ENCODE data around the gene PPP1R9A.

Gene PPP1R9A

DNA sequence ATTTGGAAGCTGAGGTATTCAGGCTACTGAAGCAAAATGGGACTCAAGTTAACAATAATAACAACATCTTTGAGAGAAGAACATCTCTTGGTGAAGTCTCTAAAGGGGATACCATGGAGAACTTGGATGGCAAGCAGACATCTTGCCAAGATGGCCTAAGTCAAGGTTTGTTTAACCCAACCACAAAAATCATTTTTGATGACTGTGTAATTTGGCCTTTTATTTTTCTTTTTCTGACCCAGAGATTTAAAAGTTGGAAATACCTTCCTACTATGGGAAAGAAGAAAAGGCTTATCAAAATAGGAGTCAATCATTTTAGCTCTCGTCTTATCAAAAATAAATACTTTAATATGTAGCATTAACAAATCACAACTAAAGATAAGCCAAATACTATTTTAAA, 344.6 kb downstream of the PPP1R9A start:
- no peak overlapping the region for H3K27ac ChIP-seq (ENCODE audit: low read length)
- no peak overlapping the region for H3K4me2 ChIP-seq (ENCODE audit: insufficient read depth, low read length)
- DNase-seq = no peak
- H3K9ac ChIP-seq (ENCODE audit: low read depth, low read length) = no peak overlapping the region
- TF ChIP-seq, protein P1, sequence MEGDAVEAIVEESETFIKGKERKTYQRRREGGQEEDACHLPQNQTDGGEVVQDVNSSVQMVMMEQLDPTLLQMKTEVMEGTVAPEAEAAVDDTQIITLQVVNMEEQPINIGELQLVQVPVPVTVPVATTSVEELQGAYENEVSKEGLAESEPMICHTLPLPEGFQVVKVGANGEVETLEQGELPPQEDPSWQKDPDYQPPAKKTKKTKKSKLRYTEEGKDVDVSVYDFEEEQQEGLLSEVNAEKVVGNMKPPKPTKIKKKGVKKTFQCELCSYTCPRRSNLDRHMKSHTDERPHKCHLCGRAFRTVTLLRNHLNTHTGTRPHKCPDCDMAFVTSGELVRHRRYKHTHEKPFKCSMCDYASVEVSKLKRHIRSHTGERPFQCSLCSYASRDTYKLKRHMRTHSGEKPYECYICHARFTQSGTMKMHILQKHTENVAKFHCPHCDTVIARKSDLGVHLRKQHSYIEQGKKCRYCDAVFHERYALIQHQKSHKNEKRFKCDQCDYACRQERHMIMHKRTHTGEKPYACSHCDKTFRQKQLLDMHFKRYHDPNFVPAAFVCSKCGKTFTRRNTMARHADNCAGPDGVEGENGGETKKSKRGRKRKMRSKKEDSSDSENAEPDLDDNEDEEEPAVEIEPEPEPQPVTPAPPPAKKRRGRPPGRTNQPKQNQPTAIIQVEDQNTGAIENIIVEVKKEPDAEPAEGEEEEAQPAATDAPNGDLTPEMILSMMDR (IDR thresholded peaks at IDR 0.05; ENCODE audit: borderline replicate concordance, extremely low read depth, low read length, poor library complexity, severe bottlenecking) = no peak
- TF ChIP-seq EZH2 (IDR thresholded peaks at IDR 0.05; ENCODE audit: borderline replicate concordance, low read depth, low read length, severe bottlenecking) = no peak
- ATAC-seq (ENCODE audit: insufficient read depth, low read depth) = no peak
- H3K79me2 ChIP-seq (ENCODE audit: insufficient read depth, low read length) = no peaks in the 10 kb centered on the region
- no peaks in the 10 kb centered on the region for H3K4me1 ChIP-seq (ENCODE audit: insufficient read depth, low read length)
- no peaks in the 10 kb centered on the region for H3K27me3 ChIP-seq (ENCODE audit: insufficient read depth, low read length, poor library complexity)
- no peaks in the 10 kb centered on the region for H3K36me3 ChIP-seq (ENCODE audit: insufficient read depth, low read length)
- H2AFZ ChIP-seq (ENCODE audit: low read depth, low read length) = no peak overlapping the region
- H3K4me3 ChIP-seq (ENCODE audit: low read depth in 1 of 2, low read length in 2 of 2) = no peak overlapping the region
- no peaks in the 10 kb centered on the region for H4K20me1 ChIP-seq (ENCODE audit: insufficient read depth, low read length)
- H3K9me3 ChIP-seq (ENCODE audit: insufficient read depth, low read length, severe bottlenecking) = no peaks in the 10 kb centered on the region

DNA sequence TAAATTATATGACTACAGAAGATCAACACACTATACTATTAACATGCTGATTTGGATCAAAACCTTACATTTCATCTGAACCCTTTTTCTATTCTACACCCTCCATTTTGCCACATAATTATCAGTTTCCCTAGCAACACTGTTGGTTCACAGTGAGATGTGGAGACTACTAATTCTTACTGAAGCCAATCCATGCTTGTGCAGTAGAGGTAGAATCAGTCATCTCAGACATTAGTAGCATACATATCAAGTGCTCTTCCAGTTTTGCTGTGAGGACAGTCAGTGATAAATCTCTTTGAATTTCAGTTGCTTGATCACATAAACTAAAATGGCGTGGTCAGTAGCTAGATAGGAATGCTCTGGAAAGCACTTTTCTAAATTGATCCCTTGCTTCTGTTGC, 346.6 kb downstream of the PPP1R9A start:
- H3K27me3 ChIP-seq (ENCODE audit: insufficient read depth, low read length, poor library complexity) = no peaks in the 10 kb centered on the region
- TF ChIP-seq EZH2 (IDR thresholded peaks at IDR 0.05; ENCODE audit: borderline replicate concordance, low read depth, low read length, severe bottlenecking) = no peak
- TF ChIP-seq, protein P1 (IDR thresholded peaks at IDR 0.05; ENCODE audit: borderline replicate concordance, extremely low read depth, low read length, poor library complexity, severe bottlenecking) = no peak
- no peaks in the 10 kb centered on the region for H4K20me1 ChIP-seq (ENCODE audit: insufficient read depth, low read length)
- H3K4me1 ChIP-seq (ENCODE audit: insufficient read depth, low read length) = no peaks in the 10 kb centered on the region
- ATAC-seq (ENCODE audit: insufficient read depth, low read depth) (no peak), DNase-seq (no peak)
- no peak overlapping the region for H3K9ac ChIP-seq (ENCODE audit: low read depth, low read length)
- no peak overlapping the region for H2AFZ ChIP-seq (ENCODE audit: low read depth, low read length)
- no peak overlapping the region for H3K4me3 ChIP-seq (ENCODE audit: low read depth in 1 of 2, low read length in 2 of 2)
- no peak overlapping the region for H3K27ac ChIP-seq (ENCODE audit: low read length)
- H3K79me2 ChIP-seq (ENCODE audit: insufficient read depth, low read length) = no peaks in the 10 kb centered on the region
- H3K4me2 ChIP-seq (ENCODE audit: insufficient read depth, low read length) = no peak overlapping the region
- H3K9me3 ChIP-seq (ENCODE audit: insufficient read depth, low read length, severe bottlenecking) = no peaks in the 10 kb centered on the region
- no peaks in the 10 kb centered on the region for H3K36me3 ChIP-seq (ENCODE audit: insufficient read depth, low read length)

DNA sequence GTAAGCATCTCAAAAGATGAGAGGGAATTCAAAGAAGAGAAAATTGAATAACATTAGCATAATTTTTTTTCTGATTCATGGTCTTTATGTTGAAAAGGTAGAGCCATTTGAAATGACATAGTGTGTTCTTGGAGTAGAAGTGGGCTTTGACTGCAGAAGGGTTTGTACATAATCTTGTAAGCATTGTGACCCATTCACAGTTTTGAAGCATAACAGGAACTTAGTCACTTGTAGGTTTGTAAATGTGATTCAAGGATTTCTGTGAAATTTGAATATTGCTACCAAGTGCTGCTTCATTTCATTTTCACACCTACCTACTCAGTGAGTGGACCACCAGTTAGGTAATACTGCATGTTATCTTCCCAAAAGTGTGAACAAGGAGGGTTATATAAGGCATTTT, 348.3 kb downstream of the PPP1R9A start:
- Histone ChIP-seq H3K9ac (ENCODE audit: low read depth, low read length) (no peak overlapping the region), H3K27me3 (ENCODE audit: insufficient read depth, low read length, poor library complexity) (no peaks in the 10 kb centered on the region), H3K79me2 (ENCODE audit: insufficient read depth, low read length) (no peaks in the 10 kb centered on the region), H3K4me3 (ENCODE audit: low read depth in 1 of 2, low read length in 2 of 2) (no peak overlapping the region), H3K9me3 (ENCODE audit: insufficient read depth, low read length, severe bottlenecking) (no peaks in the 10 kb centered on the region), H3K36me3 (ENCODE audit: insufficient read depth, low read length) (no peaks in the 10 kb centered on the region), H2AFZ (ENCODE audit: low read depth, low read length) (no peak overlapping the region), H3K4me2 (ENCODE audit: insufficient read depth, low read length) (no peak overlapping the region), H4K20me1 (ENCODE audit: insufficient read depth, low read length) (no peaks in the 10 kb centered on the region), H3K4me1 (ENCODE audit: insufficient read depth, low read length) (no peaks in the 10 kb centered on the region), H3K27ac (ENCODE audit: low read length) (no peak overlapping the region)
- TF ChIP-seq, protein P1 (IDR thresholded peaks at IDR 0.05; ENCODE audit: borderline replicate concordance, extremely low read depth, low read length, poor library complexity, severe bottlenecking) = no peak
- no peak for TF ChIP-seq EZH2 (IDR thresholded peaks at IDR 0.05; ENCODE audit: borderline replicate concordance, low read depth, low read length, severe bottlenecking)
- ATAC-seq (ENCODE audit: insufficient read depth, low read depth) = no peak
- no peak for DNase-seq

DNA sequence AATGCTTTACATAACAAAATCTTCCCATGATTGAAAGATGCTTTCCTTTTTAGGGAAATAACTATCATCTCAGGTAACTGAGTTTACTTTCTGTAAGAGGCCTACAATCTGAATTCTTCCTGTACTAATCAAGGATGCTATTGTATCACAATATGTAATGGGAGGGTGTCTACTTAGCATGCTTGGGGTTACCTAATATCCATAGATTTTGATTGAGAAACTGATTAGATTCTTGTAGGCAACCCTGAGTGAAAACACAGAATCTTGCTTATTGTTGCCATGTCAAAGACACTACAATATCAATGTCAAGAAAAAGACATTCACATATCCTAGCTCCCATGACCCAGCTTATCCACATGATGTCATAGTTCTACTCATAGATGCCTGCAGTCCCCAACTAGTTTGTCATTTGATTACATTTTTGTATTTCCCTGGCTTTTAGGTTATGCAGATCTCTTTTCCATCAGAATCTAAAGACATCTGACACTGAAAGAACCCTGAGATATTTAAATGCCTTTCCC, 354.6 kb downstream of the PPP1R9A start:
- DNase-seq = no peak
- H3K36me3 ChIP-seq (ENCODE audit: insufficient read depth, low read length) = no peaks in the 10 kb centered on the region
- ATAC-seq (ENCODE audit: insufficient read depth, low read depth) = no peak
- H3K9me3 ChIP-seq (ENCODE audit: insufficient read depth, low read length, severe bottlenecking) = no peaks in the 10 kb centered on the region
- H3K4me1 ChIP-seq (ENCODE audit: insufficient read depth, low read length) = no peaks in the 10 kb centered on the region
- H3K79me2 ChIP-seq (ENCODE audit: insufficient read depth, low read length) = no peaks in the 10 kb centered on the region
- H3K4me3 ChIP-seq (ENCODE audit: low read depth in 1 of 2, low read length in 2 of 2) = no peak overlapping the region
- TF ChIP-seq, protein P1 (IDR thresholded peaks at IDR 0.05; ENCODE audit: borderline replicate concordance, extremely low read depth, low read length, poor library complexity, severe bottlenecking) = no peak
- no peak for TF ChIP-seq EZH2 (IDR thresholded peaks at IDR 0.05; ENCODE audit: borderline replicate concordance, low read depth, low read length, severe bottlenecking)
- H3K27ac ChIP-seq (ENCODE audit: low read length) = no peak overlapping the region
- no peak overlapping the region for H3K4me2 ChIP-seq (ENCODE audit: insufficient read depth, low read length)
- H4K20me1 ChIP-seq (ENCODE audit: insufficient read depth, low read length) = no peaks in the 10 kb centered on the region
- no peaks in the 10 kb centered on the region for H3K27me3 ChIP-seq (ENCODE audit: insufficient read depth, low read length, poor library complexity)
- no peak overlapping the region for H3K9ac ChIP-seq (ENCODE audit: low read depth, low read length)
- H2AFZ ChIP-seq (ENCODE audit: low read depth, low read length) = no peak overlapping the region
